ENCODE results near the gene HPF1.
"Not testable (repeated sequence)": the region's sequence is repeated elsewhere in the genome, so short reads cannot be mapped to it uniquely, and the experiment has no call there.

The HPF1 gene

DNA sequence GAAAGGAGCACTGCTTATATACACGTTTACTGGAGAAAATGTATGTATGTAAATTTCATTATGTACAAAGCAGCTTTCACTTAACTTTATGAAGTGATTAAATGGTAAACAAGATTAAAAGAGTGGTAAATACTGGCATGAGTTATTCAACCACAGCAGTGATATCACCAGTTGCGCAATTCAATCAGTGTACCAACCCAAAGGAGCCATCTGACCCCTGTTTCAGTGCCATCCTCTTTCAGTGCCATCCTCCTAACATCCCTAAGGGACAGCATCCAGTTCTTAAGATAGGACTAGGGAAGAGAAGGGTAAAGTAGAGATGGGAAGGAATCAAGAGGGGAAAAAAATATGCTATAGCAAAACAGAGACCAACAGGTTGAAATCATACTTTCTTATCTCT is 16.2 kb downstream of the HPF1 start:
- Histone ChIP-seq H4K20me1 (ENCODE audit: low read depth, low read length) (no peaks in the 10 kb centered on the region), H3K79me2 (ENCODE audit: insufficient read depth, low read length) (no peaks in the 10 kb centered on the region), H3K9me3 (ENCODE audit: insufficient read depth, low read length) (no peaks in the 10 kb centered on the region), H3K4me3 (ENCODE audit: insufficient read depth, low read length, poor library complexity, severe bottlenecking) (no peak overlapping the region), H3K4me2 (ENCODE audit: low read depth, low read length, poor library complexity, severe bottlenecking) (no peak overlapping the region), H3K27me3 (ENCODE audit: low read length) (no peaks in the 10 kb centered on the region), H3K27ac (ENCODE audit: low read depth, low read length) (no peak overlapping the region), H3K9me2 (replicated peaks; ENCODE audit: insufficient read depth, low read length) (no peaks in the 10 kb centered on the region), H3K36me3 (ENCODE audit: low read length) (no peaks in the 10 kb centered on the region; the same call in 1 of the 2 replicates), H2AFZ (ENCODE audit: low read depth, low read length, severe bottlenecking) (no peak overlapping the region), H3K9ac (ENCODE audit: low read length) (no peak overlapping the region), H3F3A (ENCODE audit: insufficient read depth) (no peaks in the 10 kb centered on the region)
- no peak for TF ChIP-seq EZH2phosphoT487 (conservative IDR thresholded peaks at IDR 0.05; ENCODE audit: low read length)
- TF ChIP-seq, protein P1, sequence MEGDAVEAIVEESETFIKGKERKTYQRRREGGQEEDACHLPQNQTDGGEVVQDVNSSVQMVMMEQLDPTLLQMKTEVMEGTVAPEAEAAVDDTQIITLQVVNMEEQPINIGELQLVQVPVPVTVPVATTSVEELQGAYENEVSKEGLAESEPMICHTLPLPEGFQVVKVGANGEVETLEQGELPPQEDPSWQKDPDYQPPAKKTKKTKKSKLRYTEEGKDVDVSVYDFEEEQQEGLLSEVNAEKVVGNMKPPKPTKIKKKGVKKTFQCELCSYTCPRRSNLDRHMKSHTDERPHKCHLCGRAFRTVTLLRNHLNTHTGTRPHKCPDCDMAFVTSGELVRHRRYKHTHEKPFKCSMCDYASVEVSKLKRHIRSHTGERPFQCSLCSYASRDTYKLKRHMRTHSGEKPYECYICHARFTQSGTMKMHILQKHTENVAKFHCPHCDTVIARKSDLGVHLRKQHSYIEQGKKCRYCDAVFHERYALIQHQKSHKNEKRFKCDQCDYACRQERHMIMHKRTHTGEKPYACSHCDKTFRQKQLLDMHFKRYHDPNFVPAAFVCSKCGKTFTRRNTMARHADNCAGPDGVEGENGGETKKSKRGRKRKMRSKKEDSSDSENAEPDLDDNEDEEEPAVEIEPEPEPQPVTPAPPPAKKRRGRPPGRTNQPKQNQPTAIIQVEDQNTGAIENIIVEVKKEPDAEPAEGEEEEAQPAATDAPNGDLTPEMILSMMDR (IDR thresholded peaks at IDR 0.05; ENCODE audit: insufficient read depth, low read length, poor library complexity, severe bottlenecking), result no peak

DNA sequence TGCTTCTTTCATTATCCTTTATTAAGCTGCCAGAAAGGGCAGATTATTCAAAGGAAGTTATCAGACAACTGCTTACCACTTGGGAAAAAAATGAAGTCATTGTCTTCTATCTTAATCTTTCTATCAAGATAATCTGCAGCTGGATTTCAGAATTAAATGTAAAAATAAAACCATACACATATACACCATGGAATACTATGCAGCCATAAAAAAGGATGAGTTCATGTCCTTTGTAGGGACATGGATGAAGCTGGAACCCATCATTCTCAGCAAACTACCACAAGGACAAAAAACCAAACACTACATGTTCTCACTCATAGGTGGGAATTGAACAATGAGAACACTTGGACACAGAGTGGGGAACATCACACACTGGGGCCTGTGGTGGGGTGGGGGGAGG is 19.1 kb downstream of the HPF1 start:
- H3K9me3 ChIP-seq (ENCODE audit: insufficient read depth, low read length); H3K9me2 ChIP-seq (replicated peaks; ENCODE audit: insufficient read depth, low read length); H3K9ac ChIP-seq (ENCODE audit: low read length); H3K36me3 ChIP-seq (ENCODE audit: low read length); H3K4me2 ChIP-seq (ENCODE audit: low read depth, low read length, poor library complexity, severe bottlenecking); H3K27me3 ChIP-seq (ENCODE audit: low read length); H2AFZ ChIP-seq (ENCODE audit: low read depth, low read length, severe bottlenecking); H4K20me1 ChIP-seq (ENCODE audit: low read depth, low read length); H3K27ac ChIP-seq (ENCODE audit: low read depth, low read length); H3F3A ChIP-seq (ENCODE audit: insufficient read depth); H3K4me3 ChIP-seq (ENCODE audit: insufficient read depth, low read length, poor library complexity, severe bottlenecking); H3K79me2 ChIP-seq (ENCODE audit: insufficient read depth, low read length): not testable (repeated sequence)

- H2AFZ ChIP-seq (ENCODE audit: low read depth, low read length, severe bottlenecking), result no peak overlapping the region
- no peaks in the 10 kb centered on the region for H4K20me1 ChIP-seq (ENCODE audit: low read depth, low read length)
- H3K4me3 ChIP-seq (ENCODE audit: insufficient read depth, low read length, poor library complexity, severe bottlenecking), result no peak overlapping the region
- no peak overlapping the region for H3K4me2 ChIP-seq (ENCODE audit: low read depth, low read length, poor library complexity, severe bottlenecking)
- H3K9me2 ChIP-seq (replicated peaks; ENCODE audit: insufficient read depth, low read length), result no peaks in the 10 kb centered on the region
- no peak overlapping the region for H3K9ac ChIP-seq (ENCODE audit: low read length)
- no peaks in the 10 kb centered on the region for H3K27me3 ChIP-seq (ENCODE audit: low read length)
- H3F3A ChIP-seq (ENCODE audit: insufficient read depth), result 0 out of 2 replicates have a peak, but pooled peaks cover 3% of the 10 kb centered on the region
- TF ChIP-seq EZH2phosphoT487 (conservative IDR thresholded peaks at IDR 0.05; ENCODE audit: low read length), result no peak
- TF ChIP-seq, protein P1 (IDR thresholded peaks at IDR 0.05; ENCODE audit: insufficient read depth, low read length, poor library complexity, severe bottlenecking), result no peak
- H3K27ac ChIP-seq (ENCODE audit: low read depth, low read length), result no peak overlapping the region
- H3K36me3 ChIP-seq (ENCODE audit: low read length), result peaks cover 4% of the 10 kb centered on the region; the same call in 1 of the 2 replicates
- no peaks in the 10 kb centered on the region for H3K79me2 ChIP-seq (ENCODE audit: insufficient read depth, low read length)
- H3K9me3 ChIP-seq (ENCODE audit: insufficient read depth, low read length), result no peaks in the 10 kb centered on the region
Measured at GRCh38 chr4:169730564-169730963, 27.2 kb downstream of the HPF1 start.

DNA sequence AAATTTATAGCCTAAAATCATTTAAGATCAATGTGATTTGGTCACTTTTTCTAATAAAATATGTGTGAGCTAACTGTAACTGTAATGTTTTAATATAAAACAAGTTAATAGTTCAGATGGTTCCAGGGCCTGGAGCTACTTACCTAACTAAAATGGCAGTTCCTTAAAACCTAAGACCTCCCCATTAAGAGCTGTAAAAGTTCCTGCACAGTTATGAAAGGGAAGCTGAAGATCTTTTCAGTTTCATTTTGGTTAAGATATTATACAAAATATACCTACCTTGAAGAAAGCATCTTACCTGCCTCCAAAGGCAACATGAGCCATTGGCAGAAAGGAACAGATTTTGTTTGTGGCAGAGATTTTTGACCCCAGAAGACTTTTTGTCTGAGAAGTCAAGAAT is 30.1 kb downstream of the HPF1 start:
- 0 out of 2 replicates have a peak, but pooled peaks cover 3% of the 10 kb centered on the region for H3F3A ChIP-seq (ENCODE audit: insufficient read depth)
- H3K79me2 ChIP-seq (ENCODE audit: insufficient read depth, low read length), result no peaks in the 10 kb centered on the region
- no peak overlapping the region for H3K9ac ChIP-seq (ENCODE audit: low read length)
- H3K27ac ChIP-seq (ENCODE audit: low read depth, low read length), result no peak overlapping the region
- H3K4me2 ChIP-seq (ENCODE audit: low read depth, low read length, poor library complexity, severe bottlenecking), result no peak overlapping the region
- peaks cover 4% of the 10 kb centered on the region; the same call in 1 of the 2 replicates for H3K36me3 ChIP-seq (ENCODE audit: low read length)
- H3K4me3 ChIP-seq (ENCODE audit: insufficient read depth, low read length, poor library complexity, severe bottlenecking), result no peak overlapping the region
- H3K27me3 ChIP-seq (ENCODE audit: low read length), result no peaks in the 10 kb centered on the region
- no peaks in the 10 kb centered on the region for H3K9me2 ChIP-seq (replicated peaks; ENCODE audit: insufficient read depth, low read length)
- no peaks in the 10 kb centered on the region for H4K20me1 ChIP-seq (ENCODE audit: low read depth, low read length)
- TF ChIP-seq, protein P1 (IDR thresholded peaks at IDR 0.05; ENCODE audit: insufficient read depth, low read length, poor library complexity, severe bottlenecking), result no peak
- TF ChIP-seq EZH2phosphoT487 (conservative IDR thresholded peaks at IDR 0.05; ENCODE audit: low read length), result no peak
- no peak overlapping the region for H2AFZ ChIP-seq (ENCODE audit: low read depth, low read length, severe bottlenecking)
- H3K9me3 ChIP-seq (ENCODE audit: insufficient read depth, low read length), result no peaks in the 10 kb centered on the region

All from SU-DHL-6 (cell line).